Prostate gland (tissue), 2 donors: Measurements from ENCODE around the gene FSCN2.

Source experiments
- CTCF ChIP-seq, 4 experiments: fragments of 200-600 bp in 2 of 4; fragments of 450-650 bp in 2 of 4; sonication (generic) in 2 of 4; IDR thresholded peaks; 1 replicate in 3 of 4; 2 replicates in 1 of 4; pipeline ENCODE4 v1.5.1; 2016 to 2019; ENCODE audit warnings: antibody characterized with exemption in 4 of 4, mild to moderate bottlenecking in 2 of 4, moderate library complexity in 2 of 4
- POLR2A ChIP-seq: fragments of 450-650 bp; IDR thresholded peaks from one replicate; pipeline ENCODE4 v1.6.1; 2016; ENCODE audit warnings: antibody characterized with exemption, mild to moderate bottlenecking
- POLR2AphosphoS5 ChIP-seq: sonication (generic); formaldehyde crosslinking; IDR thresholded peaks from one replicate; pipeline ENCODE4 v1.6.1; 2017; ENCODE audit warnings: antibody characterized with exemption

GRCh38 chr17:81524865-81525159 lies 3.4 kb upstream of the FSCN2 start:
- no peak for TF ChIP-seq CTCF (IDR thresholded peaks at IDR 0.05)
- no peak for TF ChIP-seq POLR2A
- no peak for TF ChIP-seq POLR2AphosphoS5
